ENCODE results near the gene RPAP3.

DNA sequence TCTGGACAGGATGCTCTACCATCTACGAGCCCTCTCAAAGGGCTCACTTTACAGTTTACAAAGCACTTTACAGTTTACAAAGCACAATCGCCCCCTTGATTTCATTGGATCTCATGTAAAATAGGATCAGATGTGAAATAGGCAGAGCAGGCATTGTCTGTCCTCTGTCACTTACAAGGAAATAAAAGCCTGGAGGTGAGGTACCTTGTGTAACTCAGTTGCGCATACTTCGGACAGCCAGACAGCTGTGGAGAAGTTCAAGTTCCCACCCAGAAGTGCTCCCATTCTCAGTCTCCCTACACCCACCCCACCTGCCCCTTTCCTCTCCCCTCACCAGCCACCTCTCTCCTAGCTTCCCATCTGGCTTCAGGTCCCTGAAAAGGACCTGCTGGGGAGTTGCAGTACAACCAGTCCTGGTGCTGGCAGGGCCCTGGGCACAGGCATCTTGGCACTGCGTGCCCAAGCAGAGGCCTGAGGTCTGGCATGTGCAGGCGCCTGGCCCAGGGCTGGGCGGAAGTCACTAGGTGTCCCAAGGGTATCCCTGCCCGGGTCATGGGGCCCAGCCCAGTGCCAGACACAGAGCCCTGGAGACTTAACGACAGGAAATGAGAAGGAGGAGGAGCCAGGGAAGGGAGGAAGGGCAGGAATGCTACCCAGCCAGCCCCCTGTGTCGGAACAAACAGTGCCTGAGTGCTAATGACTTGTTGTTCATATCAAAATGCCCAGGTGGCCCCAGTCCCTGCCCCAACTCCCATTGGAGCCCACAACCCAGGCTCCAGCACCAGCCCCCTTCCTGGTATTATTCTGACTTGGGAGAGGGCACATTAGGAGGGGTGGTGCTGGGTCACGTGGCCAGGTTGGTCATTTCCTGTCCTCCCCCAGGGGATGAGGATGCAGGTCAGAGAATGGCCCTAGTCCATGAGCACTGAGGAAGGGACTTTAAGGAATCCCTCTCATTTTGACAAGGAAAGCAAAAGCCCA lies 47.5 kb upstream of the RPAP3 start:
- TF ChIP-seq, protein P1, sequence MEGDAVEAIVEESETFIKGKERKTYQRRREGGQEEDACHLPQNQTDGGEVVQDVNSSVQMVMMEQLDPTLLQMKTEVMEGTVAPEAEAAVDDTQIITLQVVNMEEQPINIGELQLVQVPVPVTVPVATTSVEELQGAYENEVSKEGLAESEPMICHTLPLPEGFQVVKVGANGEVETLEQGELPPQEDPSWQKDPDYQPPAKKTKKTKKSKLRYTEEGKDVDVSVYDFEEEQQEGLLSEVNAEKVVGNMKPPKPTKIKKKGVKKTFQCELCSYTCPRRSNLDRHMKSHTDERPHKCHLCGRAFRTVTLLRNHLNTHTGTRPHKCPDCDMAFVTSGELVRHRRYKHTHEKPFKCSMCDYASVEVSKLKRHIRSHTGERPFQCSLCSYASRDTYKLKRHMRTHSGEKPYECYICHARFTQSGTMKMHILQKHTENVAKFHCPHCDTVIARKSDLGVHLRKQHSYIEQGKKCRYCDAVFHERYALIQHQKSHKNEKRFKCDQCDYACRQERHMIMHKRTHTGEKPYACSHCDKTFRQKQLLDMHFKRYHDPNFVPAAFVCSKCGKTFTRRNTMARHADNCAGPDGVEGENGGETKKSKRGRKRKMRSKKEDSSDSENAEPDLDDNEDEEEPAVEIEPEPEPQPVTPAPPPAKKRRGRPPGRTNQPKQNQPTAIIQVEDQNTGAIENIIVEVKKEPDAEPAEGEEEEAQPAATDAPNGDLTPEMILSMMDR (IDR thresholded peaks at IDR 0.05), result peak; percentile 30 to 65 (median 45)
- peak; percentile 81 to 87 (median 83) for TF ChIP-seq POLR2AphosphoS5 (IDR thresholded peaks at IDR 0.05)
